Loucy (cell line): ENCODE results near the gene CACNA2D1.

Experiments
- H2AFZ ChIP-seq: fragments of 200-600 bp; sonication (generic); 2 replicates; pipeline ENCODE4 v1.6.0; 2016; ENCODE audit warnings: antibody characterized with exemption, mild to moderate bottlenecking, low read length, moderate library complexity
- H3F3A ChIP-seq: fragments of 200-600 bp; 2 replicates; pipeline ENCODE4 v1.6.0; 2016; ENCODE audit warnings: antibody characterized with exemption, low read depth, mild to moderate bottlenecking
- H3K27me3 ChIP-seq: fragments of 200-600 bp; sonication (generic); 2 replicates; pipeline ENCODE4 v1.6.1; 2014; ENCODE audit warnings: low read length, mild to moderate bottlenecking; ENCODE audit not compliant: insufficient read depth, poor library complexity, severe bottlenecking
- H3K36me3 ChIP-seq: fragments of 200-600 bp; sonication (generic); 2 replicates; pipeline ENCODE4 v1.6.1; 2016; ENCODE audit warnings: low read length; ENCODE audit not compliant: insufficient read depth
- H3K4me1 ChIP-seq: fragments of 200-600 bp; sonication (generic); 2 replicates; pipeline ENCODE4 v1.5.1; 2014; ENCODE audit warnings: low read length, mild to moderate bottlenecking; ENCODE audit not compliant: insufficient read depth, poor library complexity, severe bottlenecking
- H3K4me2 ChIP-seq: fragments of 200-600 bp; sonication (generic); 2 replicates; pipeline ENCODE4 v1.6.0; 2014; ENCODE audit warnings: antibody characterized with exemption, low read length, low read depth, mild to moderate bottlenecking; ENCODE audit not compliant: poor library complexity, severe bottlenecking
- H3K4me3 ChIP-seq: fragments of 200-600 bp; sonication (generic); 2 replicates; pipeline ENCODE4 v1.5.1; 2014; ENCODE audit warnings: low read length, mild to moderate bottlenecking, mixed read lengths; ENCODE audit not compliant: poor library complexity, severe bottlenecking
- H3K79me2 ChIP-seq: fragments of 200-600 bp; sonication (generic); 2 replicates; pipeline ENCODE4 v1.6.1; 2014; ENCODE audit warnings: low read length; ENCODE audit not compliant: insufficient read depth
- H3K9ac ChIP-seq: fragments of 200-600 bp; sonication (generic); 2 replicates; pipeline ENCODE4 v1.6.0; 2014; ENCODE audit warnings: mild to moderate bottlenecking, low read depth, low read length, moderate library complexity; ENCODE audit not compliant: poor library complexity, severe bottlenecking
- H3K9me2 ChIP-seq: fragments of 200-600 bp; sonication (generic); replicated peaks from 2 replicates; pipeline ENCODE4 v1.6.1; 2016; ENCODE audit warnings: low read depth, low read length, mixed read lengths
- H3K9me3 ChIP-seq: fragments of 200-600 bp; sonication (generic); 2 replicates; pipeline ENCODE4 v1.6.1; 2014; ENCODE audit warnings: mild to moderate bottlenecking, antibody characterized with exemption, low read length, low read depth; ENCODE audit not compliant: insufficient read depth
- H4K20me1 ChIP-seq: fragments of 200-600 bp; sonication (generic); 2 replicates; pipeline ENCODE4 v1.6.0; 2014; ENCODE audit warnings: antibody characterized with exemption, low read length, mild to moderate bottlenecking; ENCODE audit not compliant: insufficient read depth, poor library complexity, severe bottlenecking
- CTCF ChIP-seq: fragments of 200-600 bp; sonication (generic); conservative IDR thresholded peaks from 2 replicates; pipeline ENCODE4 v1.5.1; 2014; ENCODE audit warnings: mild to moderate bottlenecking, antibody characterized with exemption, low read length
- EZH2phosphoT487 ChIP-seq: fragments of 200-600 bp; IDR thresholded peaks from 2 replicates; pipeline ENCODE4 v1.6.1; 2018; ENCODE audit warnings: antibody characterized with exemption, mild to moderate bottlenecking, moderate library complexity, borderline replicate concordance

CACNA2D1 gene

GRCh38 chr7:82226191-82226590 is 217.4 kb downstream of the CACNA2D1 start:
- no peak overlapping the region for H3K4me2 ChIP-seq
- no peak for TF ChIP-seq EZH2phosphoT487
- no peak for TF ChIP-seq CTCF
- no peaks in the 10 kb centered on the region for H3K79me2 ChIP-seq
- H3K9me3 ChIP-seq: no peaks in the 10 kb centered on the region
- H3K9me2 ChIP-seq: no peaks in the 10 kb centered on the region
- H3F3A ChIP-seq: no peaks in the 10 kb centered on the region
- H4K20me1 ChIP-seq: no peaks in the 10 kb centered on the region
- H2AFZ ChIP-seq: no peak overlapping the region
- no peak overlapping the region for H3K9ac ChIP-seq
- H3K4me3 ChIP-seq: no peak overlapping the region
- no peaks in the 10 kb centered on the region for H3K27me3 ChIP-seq
- H3K36me3 ChIP-seq: no peaks in the 10 kb centered on the region
- H3K4me1 ChIP-seq: no peaks in the 10 kb centered on the region

- H3K36me3 ChIP-seq: no peaks in the 10 kb centered on the region
These were observed 219.0 kb downstream of the CACNA2D1 start for GRCh38 chr7:82224529-82224928.

GRCh38 chr7:82223580-82223979 is 220.0 kb downstream of the CACNA2D1 start:
- TF ChIP-seq EZH2phosphoT487 (no peak), CTCF (no peak)
- Histone ChIP-seq H3F3A (no peaks in the 10 kb centered on the region), H3K9me2 (no peaks in the 10 kb centered on the region)

More at GRCh38 chr7:82224529-82224928, 219.0 kb downstream of the CACNA2D1 start:
- no peaks in the 10 kb centered on the region for H3K27me3 ChIP-seq
- no peak overlapping the region for H3K9ac ChIP-seq
- H3K4me1 ChIP-seq: no peaks in the 10 kb centered on the region
- H3K9me3 ChIP-seq: no peaks in the 10 kb centered on the region
- H3K79me2 ChIP-seq: no peaks in the 10 kb centered on the region
- TF ChIP-seq CTCF (no peak), EZH2phosphoT487 (no peak)
- H2AFZ ChIP-seq: no peak overlapping the region
- H3K4me3 ChIP-seq: no peak overlapping the region
- no peaks in the 10 kb centered on the region for H3K9me2 ChIP-seq
- H4K20me1 ChIP-seq: no peaks in the 10 kb centered on the region
- H3F3A ChIP-seq: no peaks in the 10 kb centered on the region
- H3K4me2 ChIP-seq: no peak overlapping the region

More at GRCh38 chr7:82223580-82223979, 220.0 kb downstream of the CACNA2D1 start:
- H3K36me3 ChIP-seq: no peaks in the 10 kb centered on the region
- no peaks in the 10 kb centered on the region for H3K4me1 ChIP-seq
- no peaks in the 10 kb centered on the region for H3K9me3 ChIP-seq
- no peaks in the 10 kb centered on the region for H4K20me1 ChIP-seq
- no peaks in the 10 kb centered on the region for H3K79me2 ChIP-seq
- no peak overlapping the region for H2AFZ ChIP-seq
- H3K9ac ChIP-seq: no peak overlapping the region
- no peak overlapping the region for H3K4me2 ChIP-seq
- H3K27me3 ChIP-seq: no peaks in the 10 kb centered on the region
- H3K4me3 ChIP-seq: no peak overlapping the region
